Thyroid gland (tissue), 4 donors: ENCODE results near the gene BMP8A. TPM values are rescaled to one million over a fixed set of nuclear protein-coding genes. Genes with fewer than 3 reads are reported as not detected.
"Not testable (repeated sequence)": the region's sequence is repeated elsewhere in the genome, so short reads cannot be mapped to it uniquely, and the experiment has no call there.

ENCODE experiments used
- DNase-seq, 2 donors: peaks; one replicate each; pipeline ENCODE4 v3.0.0-alpha.2; 2019
- H3K27ac ChIP-seq, 3 donors: fragments of 200-600 bp; sonication (generic); 1 replicate in 2 of 3; 2 replicates in 1 of 3; pipeline ENCODE4 v1.5.1; 2016 to 2019; ENCODE audit warnings: mild to moderate bottlenecking in 1 of 3, moderate library complexity in 1 of 3
- H3K27me3 ChIP-seq: fragments of 200-600 bp; sonication (generic); one replicate; pipeline ENCODE4 v1.5.1; 2019
- H3K36me3 ChIP-seq, 2 donors: fragments of 200-600 bp; sonication (generic); one replicate each; pipeline ENCODE4 v1.5.1; 2016 to 2019
- H3K4me1 ChIP-seq, 2 donors: fragments of 200-600 bp; sonication (generic); one replicate each; pipeline ENCODE4 v1.5.1; 2017 to 2019
- H3K4me3 ChIP-seq, 3 donors: fragments of 200-600 bp; sonication (generic); replicated peaks in 1 of 3; 1 replicate in 2 of 3; 2 replicates in 1 of 3; pipeline ENCODE4 v1.5.1; 2016; ENCODE audit warnings: mild to moderate bottlenecking in 1 of 3
- H3K9me3 ChIP-seq: fragments of 200-600 bp; sonication (generic); one replicate; pipeline ENCODE4 v1.5.1; 2017
- CTCF ChIP-seq, 6 experiments: fragments of 200-600 bp in 3 of 6; fragments of 450-650 bp in 3 of 6; sonication (generic) in 3 of 6; IDR thresholded peaks; one replicate each; pipeline ENCODE4 v1.5.1; 2016 to 2019; ENCODE audit warnings: antibody characterized with exemption in 6 of 6, mild to moderate bottlenecking in 2 of 6, inconsistent platforms in 1 of 6, moderate library complexity in 1 of 6
- POLR2A ChIP-seq, 2 donors: fragments of 450-650 bp; IDR thresholded peaks; one replicate each; pipeline ENCODE4 v1.6.1; 2017; ENCODE audit warnings: antibody characterized with exemption in 2 of 2, mild to moderate bottlenecking in 2 of 2, moderate library complexity in 1 of 2
- WGBS, 2 donors: methylation state at CpG; one replicate each; pipeline ENCODE4 v1.1.5; 2017; 5-methylcytosine and 5-hydroxymethylcytosine counted together
- intact Hi-C: fragments of 100-400 bp; cut with DNase I; formaldehyde crosslinking; loops from one replicate; pipeline ENCODE4 v1.15.1; 2023
- total RNA-seq, 4 donors: library from RNA; depleted of rRNA; stranded (reverse); fragments of >200 nt; gene quantifications; one replicate each; pipeline ENCODE4 v1.2.3, GENCODE V29; 2016

The BMP8A gene
- total RNA-seq, 4 donors from 2014 or later, result 58.5 to 386 (median 270) TPM

- Histone ChIP-seq H3K4me1 (peaks cover 0 to 8% of the 10 kb centered on the region in 2 donors), H3K36me3 (peaks cover 19 to 36% of the 10 kb centered on the region in 2 donors), H3K27me3 (no peaks in the 10 kb centered on the region), H3K27ac (no peak overlapping the region), H3K4me3 (no peak overlapping the region), H3K9me3 (no peaks in the 10 kb centered on the region)
- no peak for DNase-seq
- WGBS, 2 donors, result 89 to 93% methylated on average over 7 of the region's 7 CpGs
- intact Hi-C loops, result no loop called here
- no peak for TF ChIP-seq POLR2A (IDR thresholded peaks at IDR 0.05)
- no peak for TF ChIP-seq CTCF (IDR thresholded peaks at IDR 0.05)
Observed at GRCh38 chr1:39472826-39473225, 18.6 kb upstream of the BMP8A start.

DNA sequence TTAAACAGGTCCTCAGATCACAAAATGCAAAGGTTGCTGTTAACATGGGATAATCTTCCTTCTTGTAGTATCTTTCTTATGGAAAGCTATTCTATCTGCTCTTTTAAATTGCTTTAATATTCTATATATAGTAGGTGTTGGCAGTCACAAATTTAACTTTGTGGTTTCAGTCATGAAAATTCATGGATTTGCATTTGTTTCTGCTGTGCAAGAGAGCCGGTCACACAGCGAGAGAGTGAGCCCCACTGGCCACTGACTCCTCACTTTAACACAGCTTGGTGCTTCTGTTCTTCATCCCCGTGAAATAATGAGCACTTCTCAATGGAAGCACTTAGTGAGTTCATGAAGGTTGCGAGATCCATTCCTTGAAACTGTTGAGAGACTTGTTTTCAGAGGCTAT is 18.1 kb upstream of the BMP8A start:
- no peak for TF ChIP-seq CTCF (IDR thresholded peaks at IDR 0.05)
- TF ChIP-seq POLR2A (IDR thresholded peaks at IDR 0.05), result no peak
- Histone ChIP-seq H3K4me3 (no peak overlapping the region), H3K36me3 (peaks cover 14 to 32% of the 10 kb centered on the region in 2 donors), H3K27ac (no peak overlapping the region), H3K4me1 (peaks cover 0 to 8% of the 10 kb centered on the region in 2 donors), H3K9me3 (no peaks in the 10 kb centered on the region), H3K27me3 (no peaks in the 10 kb centered on the region)
- WGBS, 2 donors, result 93 to 100% methylated on average over 4 of the region's 4 CpGs
- no peak for DNase-seq
- intact Hi-C loops, result no loop called here

DNA sequence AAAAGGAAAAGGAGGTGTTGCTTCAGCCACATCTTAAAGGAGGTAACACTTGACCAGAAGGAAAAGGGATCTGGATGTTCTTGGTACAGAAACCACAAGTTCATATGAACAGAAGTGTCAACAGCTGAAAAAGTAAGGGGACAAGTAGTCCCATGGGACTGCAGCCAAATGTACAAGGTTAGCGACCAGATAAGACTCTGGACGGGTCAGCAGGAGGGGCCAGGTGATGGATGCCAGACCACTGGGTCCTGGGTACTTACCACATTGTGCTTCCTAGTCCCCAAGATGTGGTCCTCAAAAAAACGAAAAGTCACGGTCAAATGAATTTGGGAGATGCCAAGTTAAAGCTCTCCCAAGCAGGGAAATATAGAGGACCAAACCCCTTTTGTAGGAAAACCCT is 16.6 kb upstream of the BMP8A start:
- peak overlapping the region in 1 of 3 donors; percentile 18 for H3K27ac ChIP-seq
- H3K4me3 ChIP-seq, result no peak overlapping the region
- peak; percentile 53 to 65 for DNase-seq
- peaks cover 0 to 8% of the 10 kb centered on the region in 2 donors for H3K4me1 ChIP-seq
- no peaks in the 10 kb centered on the region for H3K27me3 ChIP-seq
- TF ChIP-seq CTCF (IDR thresholded peaks at IDR 0.05), result no peak
- no peak for TF ChIP-seq POLR2A (IDR thresholded peaks at IDR 0.05)
- intact Hi-C loops, result no loop called here
- no peaks in the 10 kb centered on the region for H3K9me3 ChIP-seq
- peaks cover 8 to 19% of the 10 kb centered on the region in 2 donors for H3K36me3 ChIP-seq
- WGBS, 2 donors, result 72 to 73% methylated on average over 4 of the region's 4 CpGs

GRCh38 chr1:39475551-39475950 is 15.9 kb upstream of the BMP8A start:
- Histone ChIP-seq H3K36me3 (peaks cover 10 to 19% of the 10 kb centered on the region in 2 donors), H3K4me1 (peaks cover 0 to 13% of the 10 kb centered on the region in 2 donors)
- intact Hi-C loops, H3K4me3 ChIP-seq, H3K27ac ChIP-seq, H3K9me3 ChIP-seq, H3K27me3 ChIP-seq: not testable (repeated sequence)
- WGBS, 2 donors, result 50% methylated on average over 1 of the region's 1 CpG
- DNase-seq, result peak in 1 of 2 donors; percentile 27

DNA sequence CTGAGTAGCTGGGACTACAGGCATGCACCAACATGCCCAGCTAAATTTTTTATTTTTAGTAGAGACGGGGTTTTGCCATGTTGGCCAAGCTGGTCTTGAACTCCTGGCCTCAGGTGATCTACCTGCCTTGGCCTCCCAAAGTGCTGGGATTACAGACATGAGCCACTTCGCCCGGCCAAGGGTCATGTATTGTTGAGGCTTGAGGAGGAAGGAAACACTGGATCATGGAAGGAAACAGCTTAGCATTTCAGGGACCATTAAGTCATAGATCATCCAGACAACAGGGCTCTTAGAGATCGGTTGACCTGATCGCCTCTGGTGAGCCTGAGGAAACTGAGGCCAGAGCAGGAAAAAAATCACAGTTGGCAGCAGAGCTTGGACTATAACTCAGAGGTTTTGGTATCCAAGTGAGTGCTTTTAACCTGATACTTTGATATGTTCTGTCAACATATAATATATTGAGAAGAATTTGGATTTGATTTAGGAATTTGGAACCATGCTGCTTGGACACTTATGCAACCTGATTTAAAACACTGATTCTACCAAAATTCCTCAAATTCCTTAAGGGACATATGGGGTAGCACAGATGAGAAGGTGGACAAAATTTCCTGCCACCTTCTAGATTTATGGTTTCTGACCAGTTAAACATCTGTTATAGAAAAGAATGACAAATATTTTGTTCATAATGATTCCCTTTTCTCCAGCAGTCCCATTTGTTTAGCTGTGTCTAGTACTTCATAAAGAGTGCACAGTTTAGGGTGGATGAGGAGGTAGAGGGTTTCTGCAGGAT is 13.1 kb upstream of the BMP8A start:
- no peak for TF ChIP-seq POLR2A (IDR thresholded peaks at IDR 0.05)
- TF ChIP-seq CTCF (IDR thresholded peaks at IDR 0.05), result no peak
- no peaks in the 10 kb centered on the region for H3K27me3 ChIP-seq
- H3K36me3 ChIP-seq, result peaks cover 14 to 15% of the 10 kb centered on the region in 2 donors
- intact Hi-C loops, result no loop called here
- WGBS, 2 donors, result 82 to 91% methylated on average over 5 of the region's 5 CpGs
- no peak overlapping the region for H3K27ac ChIP-seq
- no peak for DNase-seq
- no peaks in the 10 kb centered on the region for H3K9me3 ChIP-seq
- H3K4me1 ChIP-seq, result peaks cover 9 to 20% of the 10 kb centered on the region in 2 donors
- no peak overlapping the region for H3K4me3 ChIP-seq
